HG02763 (cell line): ENCODE measurements around the gene VRK1.

Experiments used
- ATAC-seq: cut with Tn5 transposase; IDR thresholded peaks from one replicate; pipeline ENCODE4 v1.9.1; 2021; ENCODE audit warnings: mild to moderate bottlenecking, moderate library complexity; ENCODE audit not compliant: unreplicated experiment

VRK1 gene

DNA sequence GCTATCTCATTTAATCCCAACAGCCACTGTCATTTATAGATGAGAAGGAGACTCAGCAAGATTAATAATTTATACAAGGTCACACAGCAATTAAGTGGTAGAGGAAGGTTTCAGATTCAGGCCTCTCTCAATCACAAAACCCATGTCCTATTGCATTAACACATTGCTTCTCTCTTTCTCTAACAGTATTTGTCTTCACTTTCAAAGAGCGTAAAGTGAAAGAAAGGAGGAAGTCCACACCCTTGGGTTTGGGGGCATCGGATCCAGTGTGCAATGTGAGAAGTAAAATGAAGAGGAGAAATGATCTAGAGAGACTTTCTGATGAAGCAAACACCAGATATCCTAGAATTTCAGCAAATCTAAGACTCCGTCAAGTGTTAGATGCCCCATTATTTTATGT lies 7.0 kb upstream of the VRK1 start:
- ATAC-seq: no peak

DNA sequence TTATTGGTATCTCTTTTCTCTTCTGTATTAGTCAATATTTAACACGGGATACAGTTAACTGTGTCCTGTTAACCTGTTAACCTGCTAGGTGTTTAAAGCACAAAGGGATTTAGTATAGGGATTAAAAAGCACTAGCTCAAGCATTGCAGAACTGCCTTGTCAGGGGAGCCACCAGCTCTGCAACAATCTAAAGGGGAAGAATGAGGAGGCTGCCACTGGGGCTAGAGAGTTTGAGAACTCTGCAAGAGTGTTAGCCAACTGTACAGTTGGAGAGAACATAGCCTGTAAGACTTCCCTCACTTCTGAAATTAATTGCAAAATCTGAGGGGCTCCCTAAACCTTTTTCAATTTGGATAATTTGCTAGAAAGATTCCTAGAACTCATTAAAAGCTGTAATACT lies 6.5 kb upstream of the VRK1 start:
- no peak for ATAC-seq

DNA sequence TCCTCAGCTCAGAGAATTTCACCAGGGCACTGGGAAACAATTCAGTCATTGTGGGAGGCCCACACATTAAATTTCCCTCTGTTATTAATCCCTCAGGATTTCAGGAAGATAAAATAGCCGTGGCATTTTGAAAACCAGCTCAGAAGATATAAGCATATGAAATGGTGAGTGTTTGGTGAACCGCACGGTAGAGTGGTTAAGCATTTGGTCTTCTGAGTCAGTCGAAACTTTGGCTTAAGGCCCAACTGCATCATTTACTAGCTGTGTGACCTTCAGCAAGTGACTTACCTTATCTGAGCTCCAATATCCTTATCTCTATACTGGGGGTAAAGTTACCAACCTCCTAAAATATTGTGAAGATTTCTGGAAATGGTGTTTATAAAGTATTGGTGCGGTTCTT lies 5.2 kb upstream of the VRK1 start:
- ATAC-seq: no peak

DNA sequence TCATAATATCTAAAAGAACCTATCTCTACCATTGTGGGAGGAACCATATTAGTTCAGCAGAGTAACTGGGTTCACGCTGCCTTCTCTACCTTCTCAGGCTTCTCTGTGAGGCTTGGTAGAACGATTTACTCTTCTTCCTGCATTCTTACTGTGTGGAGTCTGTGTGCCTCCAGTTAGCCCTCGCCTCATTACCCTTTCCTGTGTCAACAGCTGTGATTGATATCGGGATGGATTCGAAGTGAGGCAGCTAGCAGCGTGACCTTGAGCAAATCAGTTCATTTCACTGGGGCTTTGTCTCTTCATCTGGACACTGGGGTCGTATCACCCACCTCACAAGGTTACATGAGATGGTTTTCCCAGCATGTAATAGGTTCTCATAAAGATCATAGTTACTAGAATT lies 4.6 kb upstream of the VRK1 start:
- ATAC-seq: no peak

DNA sequence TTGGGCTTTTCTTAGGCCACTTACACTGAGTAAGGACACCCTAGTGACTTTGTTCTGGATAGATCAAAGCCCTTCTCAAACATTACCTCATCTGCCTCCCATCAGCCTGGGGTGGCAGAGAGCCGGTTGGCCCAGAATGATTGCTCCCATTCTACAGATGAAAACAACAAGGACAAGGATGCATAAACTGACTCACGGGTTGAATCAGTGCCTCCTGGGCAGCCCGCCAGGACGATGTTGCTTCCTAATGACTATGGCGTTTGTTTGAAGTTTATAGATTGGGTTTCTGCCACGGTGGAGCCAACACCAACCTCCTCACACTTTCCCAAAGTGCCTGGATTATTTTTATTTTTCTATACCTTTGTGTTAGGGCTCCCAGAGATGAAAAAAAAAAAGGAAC lies 3.6 kb upstream of the VRK1 start:
- ATAC-seq: no peak

DNA sequence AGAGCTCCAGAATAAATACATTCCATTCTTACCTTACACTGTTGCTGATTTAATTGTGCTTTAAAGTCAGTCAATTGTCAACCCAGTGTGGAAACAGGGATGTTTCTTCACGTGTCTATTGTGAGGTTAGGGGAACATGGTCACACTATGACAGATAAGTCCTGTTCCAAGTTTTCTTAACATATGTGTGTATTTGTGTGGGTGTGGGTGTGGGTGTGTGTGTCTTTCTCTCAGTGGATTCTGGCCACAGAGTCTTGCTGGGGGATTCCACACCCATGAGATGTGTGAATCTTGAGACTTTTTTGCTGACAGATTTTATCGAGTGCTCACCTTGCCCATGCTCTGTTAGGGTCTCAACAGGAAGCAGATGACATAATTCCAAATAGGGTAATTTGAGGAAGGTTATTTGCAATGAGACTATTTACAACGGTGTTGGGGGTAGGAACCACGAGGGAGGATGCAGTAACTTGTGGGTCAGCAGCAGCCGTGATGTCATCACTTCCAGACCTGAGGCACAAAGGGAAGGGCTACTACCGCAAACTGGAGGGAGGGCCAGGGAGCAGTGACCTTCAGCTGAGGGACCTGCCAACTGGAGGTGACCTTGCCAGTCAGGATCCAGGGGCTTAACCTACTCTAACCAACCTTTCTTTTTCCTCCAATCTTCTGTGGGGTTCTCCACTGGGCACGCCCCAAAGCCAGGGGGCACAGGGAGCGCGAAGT lies 1.9 kb upstream of the VRK1 start:
- no peak for ATAC-seq

DNA sequence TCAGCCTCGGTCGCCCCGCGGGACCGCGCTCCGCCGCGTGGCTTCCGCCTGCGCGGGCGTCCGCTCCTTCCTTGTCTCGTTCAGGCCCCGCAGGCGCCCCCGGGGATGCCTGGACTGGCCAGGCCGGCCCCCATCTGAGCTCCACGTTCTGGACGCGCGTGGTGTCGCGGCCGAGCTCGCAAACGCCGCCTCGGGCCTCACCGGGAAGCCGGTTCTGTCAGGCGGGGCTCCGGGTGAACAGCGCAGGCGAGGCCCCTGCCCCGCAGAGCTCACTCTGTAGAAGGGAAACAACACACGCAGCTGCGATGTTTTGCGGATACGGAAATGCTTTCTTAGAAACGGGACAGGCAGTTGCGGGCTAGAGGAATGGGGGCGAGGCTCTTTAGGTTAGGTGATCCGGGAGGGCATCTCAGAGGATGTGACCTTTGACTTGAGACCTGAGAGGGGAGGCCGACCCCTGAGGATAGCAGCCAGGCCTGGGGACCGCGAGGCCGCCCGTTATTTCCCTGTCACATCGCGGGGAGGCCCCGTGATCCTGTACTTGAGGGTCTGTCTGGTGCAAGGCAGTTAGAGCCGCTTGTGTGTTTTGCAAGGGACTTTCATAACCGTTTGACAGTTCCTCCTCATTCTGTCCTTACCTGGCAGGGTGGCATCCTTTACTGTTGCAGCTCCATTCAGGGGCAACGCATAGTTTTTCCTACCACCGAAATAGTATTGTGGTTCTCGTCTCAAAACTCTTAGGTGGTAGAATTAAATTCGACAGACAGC lies 584 bp downstream of the VRK1 start:
- peak; percentile 32 for ATAC-seq

DNA sequence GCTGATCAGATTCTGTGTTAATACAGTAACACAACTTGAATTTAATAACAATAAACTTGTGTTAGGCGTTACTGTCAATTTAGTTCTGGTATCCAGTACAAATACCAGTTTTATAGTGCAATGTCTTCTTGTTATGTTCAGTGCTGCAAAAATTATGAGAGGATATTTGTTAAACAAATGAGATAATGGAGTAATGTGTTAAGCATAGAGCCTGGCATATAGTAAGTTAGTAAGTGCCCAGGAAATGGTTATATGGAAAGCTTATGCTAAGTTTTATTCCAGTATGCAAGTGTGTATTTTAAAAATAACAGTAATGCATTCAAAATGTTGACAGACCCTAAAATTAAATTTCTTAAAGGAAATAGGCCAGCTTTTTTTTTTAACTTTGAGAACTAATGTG lies 1.8 kb downstream of the VRK1 start:
- no peak for ATAC-seq

DNA sequence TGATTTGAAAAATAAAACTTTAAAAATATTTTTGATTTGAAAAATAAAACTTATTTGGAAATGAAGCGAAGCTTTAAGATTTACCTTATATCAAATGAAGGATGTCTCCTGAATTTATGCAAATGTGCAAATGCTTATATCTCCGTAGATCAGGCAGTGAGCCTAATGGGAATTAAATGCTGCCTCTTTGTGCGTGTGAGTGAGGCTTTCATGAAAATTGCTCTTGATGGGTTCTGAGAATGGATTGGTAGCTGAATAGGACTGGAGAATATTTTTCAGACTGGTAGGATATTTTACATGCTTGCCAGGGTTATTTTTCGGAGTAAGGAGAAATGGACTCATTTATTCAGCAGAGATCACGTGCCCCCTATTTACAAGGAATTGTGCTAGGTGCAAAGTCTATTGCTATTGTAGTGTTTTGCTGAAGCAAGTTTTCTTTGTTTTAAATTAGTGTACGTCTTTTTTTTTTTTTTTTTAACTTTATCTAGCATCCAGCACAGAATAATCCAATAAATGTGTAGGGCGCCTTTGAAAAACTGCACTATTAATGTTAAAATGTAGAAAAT lies 2.4 kb downstream of the VRK1 start:
- ATAC-seq: no peak

DNA sequence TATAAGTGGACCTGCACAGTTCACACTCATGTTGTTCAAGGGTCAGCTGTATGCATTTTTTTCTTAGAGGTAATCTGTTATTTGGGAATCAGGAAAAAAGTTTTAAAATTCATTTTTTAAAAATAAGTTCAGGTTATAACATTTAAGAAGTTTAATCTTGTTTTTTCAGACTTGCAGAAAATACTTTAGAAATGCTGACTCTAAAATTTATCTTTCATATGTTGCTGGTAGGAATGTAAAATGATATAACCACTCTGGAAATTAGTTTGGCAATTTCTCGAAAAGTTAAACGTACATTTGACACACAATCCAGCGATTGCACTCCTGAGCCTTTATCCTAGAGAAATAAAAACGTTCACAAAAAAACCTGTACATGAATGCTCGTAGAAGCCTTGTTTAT lies 4.7 kb downstream of the VRK1 start:
- ATAC-seq: no peak

DNA sequence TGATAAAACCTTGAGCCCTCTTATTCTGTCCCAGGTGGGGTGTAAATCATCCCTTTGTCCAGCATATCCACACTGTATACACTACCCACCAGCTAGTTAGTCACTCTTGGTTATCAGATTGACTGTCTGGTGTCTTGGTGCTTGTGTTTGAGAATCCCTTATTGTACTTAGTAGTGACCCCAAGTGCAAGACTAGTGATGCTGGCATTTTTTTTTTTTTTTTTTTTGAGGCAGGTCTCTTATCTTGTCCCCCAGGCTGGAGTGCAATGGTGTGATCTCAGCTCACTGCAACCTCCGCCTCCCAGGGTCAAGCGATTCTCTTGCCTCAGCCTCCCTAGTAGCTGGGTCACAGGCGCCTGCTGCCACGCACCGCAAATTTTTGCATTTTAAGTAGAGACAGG lies 5.8 kb downstream of the VRK1 start:
- no peak for ATAC-seq

DNA sequence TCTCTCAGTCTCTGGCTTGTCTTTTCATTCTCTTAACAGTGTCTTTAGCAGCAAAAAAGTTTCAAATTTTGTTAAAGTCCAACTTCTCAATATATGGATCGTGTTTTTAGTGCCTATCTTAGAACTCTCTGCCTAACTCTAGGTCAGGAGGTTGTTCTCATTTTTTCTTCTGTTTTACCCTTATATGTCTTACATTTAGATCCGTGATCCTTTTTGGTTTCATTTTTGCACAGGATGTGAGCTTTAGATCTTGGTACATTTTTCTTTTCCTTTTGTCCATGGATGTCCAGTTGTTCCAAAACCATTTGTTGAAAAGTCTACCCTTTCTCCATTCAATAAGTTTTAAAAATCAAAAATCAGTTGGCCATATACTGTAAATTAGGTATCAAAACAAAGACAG lies 6.8 kb downstream of the VRK1 start:
- ATAC-seq: no peak

DNA sequence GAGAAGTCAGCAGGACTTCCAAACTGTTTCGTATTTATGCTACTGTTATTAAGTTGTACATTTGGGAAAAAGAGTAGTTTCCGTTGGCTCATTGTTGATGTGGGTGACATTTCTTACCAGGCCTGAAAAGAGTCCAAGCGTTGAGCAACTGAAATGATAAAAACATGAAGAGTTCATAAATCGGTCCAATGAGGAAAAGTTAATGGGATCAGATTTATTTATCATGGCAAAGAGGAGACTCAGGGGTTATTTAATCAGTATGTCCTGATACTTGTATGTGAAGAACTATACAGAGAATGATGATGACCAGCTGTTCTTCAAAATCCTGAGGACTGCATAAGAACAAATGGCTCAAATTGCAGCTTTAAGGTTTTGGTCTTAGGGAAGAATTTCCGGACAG lies 7.7 kb downstream of the VRK1 start:
- no peak for ATAC-seq

DNA sequence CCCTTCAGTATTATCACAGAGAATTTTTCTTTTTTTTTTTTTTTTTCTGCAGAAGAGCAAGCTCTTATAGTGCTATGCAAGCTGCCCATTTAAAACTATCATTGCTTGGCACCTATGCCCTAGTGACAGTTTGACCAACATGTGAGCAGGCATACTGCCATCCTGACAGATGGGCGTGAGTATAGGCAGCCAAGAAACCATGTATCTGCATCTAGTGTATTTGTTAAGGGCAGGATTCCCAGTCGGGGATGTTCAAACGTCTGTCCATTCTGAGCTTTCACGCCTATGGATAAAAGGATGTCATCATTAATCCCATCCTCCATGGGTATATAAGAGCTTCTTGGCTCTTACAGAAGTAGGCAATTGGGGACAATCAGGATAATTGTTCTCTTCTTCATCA lies 8.8 kb downstream of the VRK1 start:
- ATAC-seq: no peak

DNA sequence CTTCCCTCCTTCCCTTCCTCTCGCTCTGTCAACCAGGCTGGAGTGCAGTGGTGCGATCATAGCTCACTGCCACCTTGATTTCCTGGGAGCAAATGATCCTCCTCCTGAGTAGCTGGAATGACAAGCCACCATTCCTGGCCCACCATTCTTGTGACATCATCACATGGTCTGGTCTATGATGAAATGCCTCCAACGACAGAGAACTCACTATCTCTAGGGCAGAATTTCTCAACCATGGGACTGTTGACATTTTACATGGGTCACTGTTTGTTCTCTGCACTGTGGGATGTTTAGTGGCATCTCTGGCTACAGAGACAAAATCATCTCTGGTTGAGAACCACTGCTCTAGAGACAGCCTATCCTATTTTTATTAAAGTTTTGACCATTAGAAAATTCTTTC lies 9.7 kb downstream of the VRK1 start:
- no peak for ATAC-seq

DNA sequence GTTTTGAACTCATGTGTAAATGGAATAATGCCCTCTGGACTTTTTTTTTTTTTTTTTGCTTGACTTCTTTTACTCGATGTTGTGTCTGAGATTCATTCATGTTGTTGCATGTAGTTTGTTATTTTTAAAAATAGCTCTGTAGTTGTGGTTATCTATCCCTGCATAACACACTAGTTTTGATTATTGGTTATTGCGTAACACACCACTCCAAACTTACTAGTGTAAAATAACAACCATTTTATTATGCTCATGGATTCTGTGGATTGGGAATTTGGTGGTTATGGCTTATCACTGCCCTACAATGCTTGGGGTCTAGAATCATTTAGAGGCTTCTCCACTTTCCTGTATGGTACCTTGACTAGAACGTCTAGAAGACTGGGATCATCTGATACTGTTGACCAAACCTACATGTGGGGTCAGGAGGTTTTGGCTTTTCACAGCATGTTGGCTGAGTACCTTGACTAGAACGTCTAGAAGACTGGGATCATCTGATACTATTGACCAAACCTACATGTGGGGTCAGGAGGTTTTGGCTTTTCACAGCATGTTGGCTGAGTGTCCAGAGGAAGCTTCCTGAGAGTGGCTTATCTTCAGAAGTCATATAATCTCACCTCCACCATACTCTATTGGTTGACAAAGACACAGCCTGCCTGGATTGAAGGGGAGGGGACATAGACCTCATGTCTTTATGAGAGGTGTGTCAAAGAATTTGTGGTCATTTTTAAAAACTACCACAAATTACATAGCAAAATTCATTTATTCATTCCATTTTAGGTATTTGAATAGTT lies 11.6 kb downstream of the VRK1 start:
- no peak for ATAC-seq

DNA sequence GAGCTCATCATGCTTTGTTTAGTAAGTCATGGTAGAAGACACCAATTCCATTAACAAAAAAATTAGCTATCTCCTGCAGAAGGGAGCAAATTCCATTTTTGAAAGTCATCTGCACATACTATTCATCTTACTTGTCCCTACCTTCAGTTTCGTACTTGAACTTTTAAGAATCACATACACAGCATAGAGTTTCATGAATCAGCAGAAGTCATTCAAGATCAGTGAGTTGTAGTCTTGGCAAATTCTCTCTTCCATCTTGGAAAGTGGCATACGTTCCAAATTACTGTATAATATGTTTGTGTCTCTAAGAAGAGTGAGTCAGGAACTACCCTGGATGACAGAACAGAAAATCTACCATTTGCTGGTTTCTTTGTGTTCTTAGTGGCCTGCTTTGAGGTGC lies 14.1 kb downstream of the VRK1 start:
- ATAC-seq: no peak

DNA sequence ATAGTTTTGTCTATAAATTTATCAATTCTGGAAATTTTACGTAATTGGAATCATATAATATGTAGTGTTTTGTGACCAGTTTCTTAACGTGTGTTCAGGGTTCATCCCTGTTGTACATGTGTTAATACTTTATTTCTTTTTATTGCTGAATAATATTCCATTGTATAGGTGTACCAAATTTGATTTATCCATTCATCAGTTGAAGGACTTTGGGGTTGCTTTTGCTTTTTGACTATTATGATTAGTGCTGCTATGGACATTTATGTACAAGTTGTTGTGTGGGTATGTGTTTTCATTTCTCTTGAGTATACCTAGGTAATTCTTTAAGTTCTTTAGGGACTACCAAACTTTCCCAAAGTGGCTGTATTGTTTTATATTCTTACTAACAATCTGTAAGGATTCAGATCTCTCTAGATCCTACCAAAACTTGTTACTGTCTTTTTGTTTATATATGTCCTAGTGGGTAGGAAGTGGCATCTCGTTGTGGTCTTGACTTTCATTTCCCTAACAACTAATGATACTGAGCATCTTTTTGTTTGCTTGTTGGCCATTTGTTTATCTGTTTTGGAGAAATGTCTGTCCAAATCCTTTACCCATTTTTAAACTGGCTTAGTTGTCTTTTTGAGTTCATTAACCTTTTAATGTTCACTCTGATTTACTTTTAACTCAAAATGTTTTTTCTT lies 14.9 kb downstream of the VRK1 start:
- no peak for ATAC-seq

DNA sequence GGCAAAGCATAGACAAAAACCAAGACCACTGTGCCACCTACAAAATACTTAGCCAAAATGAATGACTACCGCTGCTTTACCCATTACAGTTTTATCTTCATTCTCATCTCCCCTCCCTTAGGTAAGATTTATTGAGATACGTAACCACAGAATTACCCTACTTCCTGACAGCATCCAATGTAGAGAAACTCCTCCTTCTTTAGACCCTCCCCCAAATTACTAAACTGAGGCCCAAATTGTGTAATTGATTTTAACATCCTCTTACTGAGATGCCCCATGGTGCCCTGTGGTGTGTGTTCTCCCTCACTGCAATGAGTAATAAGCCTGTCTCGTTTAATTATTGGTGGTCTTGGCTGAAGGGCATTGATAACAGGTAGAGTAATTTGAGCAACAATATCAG lies 19.1 kb downstream of the VRK1 start:
- ATAC-seq: no peak

DNA sequence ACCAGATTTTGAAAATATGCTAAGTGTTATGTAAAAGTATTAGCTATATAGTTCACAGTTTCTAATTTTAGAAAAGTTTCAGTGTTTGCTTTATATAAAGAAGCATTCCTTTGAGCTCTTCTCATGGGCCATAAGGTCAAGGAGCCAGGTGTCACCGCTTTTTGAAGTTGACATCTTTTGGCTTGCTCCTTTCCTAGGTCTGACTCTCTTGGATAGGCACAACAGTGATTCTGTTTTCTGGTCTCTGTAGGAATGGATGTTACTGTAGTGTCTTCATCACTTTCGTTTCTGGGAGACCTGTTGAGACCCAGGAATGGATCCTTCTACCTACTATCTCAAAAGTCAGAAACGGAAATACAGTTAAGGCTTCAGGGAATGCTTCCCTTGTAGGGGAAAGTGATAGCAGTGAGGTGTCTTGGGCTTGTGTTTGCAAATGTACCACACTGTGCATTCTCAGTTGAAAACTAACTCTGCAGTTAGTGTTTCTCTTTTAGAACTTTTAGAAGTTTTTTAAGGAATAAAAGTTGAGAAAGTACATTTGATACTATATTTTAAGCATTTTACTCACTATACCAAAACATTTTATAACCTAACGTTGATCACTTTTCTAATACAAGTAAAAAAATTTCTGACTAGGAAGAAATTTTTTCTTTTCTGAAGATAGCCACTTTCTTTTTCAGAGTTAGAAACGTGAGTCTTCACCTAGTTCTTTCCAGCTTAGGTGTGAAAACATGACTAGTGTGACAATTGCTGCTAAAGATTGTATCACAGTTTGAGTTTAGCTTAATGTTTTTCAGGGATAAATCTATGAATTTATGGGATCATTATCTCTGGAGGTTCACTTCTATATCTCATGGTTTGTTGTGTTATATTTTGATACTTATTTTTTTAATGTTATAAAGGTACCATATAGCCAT lies 20.8 kb downstream of the VRK1 start:
- ATAC-seq: no peak
